ENCODE results near the gene JMJD1C. TPM values are rescaled to one million over a fixed set of nuclear protein-coding genes. Genes with fewer than 3 reads are reported as not detected.
A peak's percentile ranks its signal among the peaks of the same experiment; 100 is the strongest.

JMJD1C gene
- total and polyA plus RNA-seq, 9 donors = 45.4 to 140 (median 78.2) TPM

- DNase-seq = no peak
- TF ChIP-seq POLR2A (IDR thresholded peaks at IDR 0.05) = no peak
- no peak for TF ChIP-seq EP300 (IDR thresholded peaks at IDR 0.05)
- no peak for TF ChIP-seq CTCF (IDR thresholded peaks at IDR 0.05)
- intact Hi-C loops (cut with DNase I) = no loop called here
- 86 to 94% (median 91%) methylated on average over 2 of the region's 2 CpGs for WGBS, 3 donors
- Histone ChIP-seq H3K4me1 (ENCODE audit: insufficient read depth) (peaks cover 14% of the 10 kb centered on the region), H3K9me3 (no peaks in the 10 kb centered on the region), H3K4me3 (no peak overlapping the region), H3K27ac (peak overlapping the region in 1 of 2 donors; percentile 16), H3K27me3 (no peaks in the 10 kb centered on the region), H3K36me3 (no peaks in the 10 kb centered on the region)
Observed at GRCh38 chr10:63258920-63259678, 206.7 kb downstream of the JMJD1C start.

- Histone ChIP-seq H3K4me1 (ENCODE audit: insufficient read depth) (peaks cover 12% of the 10 kb centered on the region), H3K9me3 (no peaks in the 10 kb centered on the region), H3K27me3 (no peaks in the 10 kb centered on the region), H3K4me3 (no peak overlapping the region), H3K27ac (no peak overlapping the region), H3K36me3 (no peaks in the 10 kb centered on the region)
- 46 to 51% (median 49%) methylated on average over 2 of the region's 2 CpGs for WGBS, 3 donors
- no peak for DNase-seq
- TF ChIP-seq CTCF (IDR thresholded peaks at IDR 0.05) (no peak), POLR2A (IDR thresholded peaks at IDR 0.05) (no peak), EP300 (IDR thresholded peaks at IDR 0.05) (no peak)
- intact Hi-C loops (cut with DNase I) = no loop called here
Observed at GRCh38 chr10:63257778-63258177, 208.0 kb downstream of the JMJD1C start.

GRCh38 chr10:63256009-63256773, 209.6 kb downstream of the JMJD1C start:
- no peak for TF ChIP-seq EP300 (IDR thresholded peaks at IDR 0.05)
- no peak for TF ChIP-seq CTCF (IDR thresholded peaks at IDR 0.05)
- no peak for TF ChIP-seq POLR2A (IDR thresholded peaks at IDR 0.05)
- intact Hi-C loops (cut with DNase I) = no loop called here
- H3K36me3 ChIP-seq = no peaks in the 10 kb centered on the region
- H3K4me3 ChIP-seq = no peak overlapping the region
- no peak for DNase-seq
- H3K27ac ChIP-seq = no peak overlapping the region
- no peaks in the 10 kb centered on the region for H3K27me3 ChIP-seq
- H3K9me3 ChIP-seq = no peaks in the 10 kb centered on the region
- WGBS, 3 donors = 15 to 23% (median 18%) methylated on average over 3 of the region's 3 CpGs
- peaks cover 13% of the 10 kb centered on the region for H3K4me1 ChIP-seq (ENCODE audit: insufficient read depth)

- Histone ChIP-seq H3K4me1 (ENCODE audit: insufficient read depth) (peaks cover 12% of the 10 kb centered on the region), H3K27me3 (no peaks in the 10 kb centered on the region), H3K9me3 (no peaks in the 10 kb centered on the region), H3K27ac (no peak overlapping the region), H3K36me3 (no peaks in the 10 kb centered on the region), H3K4me3 (no peak overlapping the region)
- TF ChIP-seq EP300 (IDR thresholded peaks at IDR 0.05) = no peak
- no peak for TF ChIP-seq POLR2A (IDR thresholded peaks at IDR 0.05)
- no peak for TF ChIP-seq CTCF (IDR thresholded peaks at IDR 0.05)
- WGBS, 3 donors = 86 to 89% (median 88%) methylated on average over 4 of the region's 4 CpGs
- intact Hi-C loops (cut with DNase I) = no loop called here
- no peak for DNase-seq
Observed at GRCh38 chr10:63255316-63255715, 210.5 kb downstream of the JMJD1C start.

Data from ovary (tissue), 9 donors.